ENCODE data around the gene TMEM184B.

Gene TMEM184B

DNA sequence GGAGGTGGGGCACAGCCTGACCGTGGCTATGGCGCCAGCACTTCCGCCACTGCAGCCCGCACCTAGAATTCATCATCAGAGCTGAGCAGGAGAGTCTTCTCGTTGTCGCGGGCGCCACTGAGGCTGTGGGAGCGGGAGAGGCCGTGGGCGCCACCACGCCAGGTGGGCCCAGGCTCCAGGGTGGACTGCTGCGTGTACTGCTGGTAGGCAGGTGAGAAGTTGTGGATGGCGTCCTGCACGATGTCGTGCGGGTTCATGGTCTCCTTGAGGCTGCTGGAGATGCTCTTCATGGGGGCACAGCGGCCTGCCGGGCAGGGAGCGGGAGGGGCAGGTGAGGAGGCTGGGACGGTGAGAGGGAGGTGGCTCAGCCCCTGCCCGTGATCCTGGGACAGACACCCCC, 51.4 kb downstream of the TMEM184B start:
- no peak for DNase-seq

- no peak for DNase-seq
Measured at GRCh38 chr22:38220653-38221386, 52.0 kb downstream of the TMEM184B start.

GRCh38 chr22:38220163-38220562, 52.6 kb downstream of the TMEM184B start:
- no peak for DNase-seq

DNA sequence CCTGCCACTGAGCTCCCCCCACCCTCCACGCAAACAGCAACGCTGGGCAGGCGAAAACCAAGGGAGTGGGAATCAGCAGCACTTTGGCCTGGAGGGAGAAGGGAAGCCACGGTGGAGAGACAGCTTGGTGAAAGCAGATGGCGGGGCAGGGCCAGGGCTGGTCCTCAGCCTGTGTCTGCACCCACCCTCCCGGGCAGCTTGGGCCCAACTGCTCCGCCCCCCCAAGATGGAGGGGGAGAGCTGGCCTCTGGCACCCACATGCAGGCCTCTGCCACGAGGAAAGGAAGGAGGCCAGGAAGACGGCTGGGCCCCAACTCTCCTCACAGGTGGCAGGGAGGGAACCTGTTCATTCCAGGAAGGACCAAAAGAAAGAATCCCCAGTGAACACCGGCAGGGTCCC, 53.2 kb downstream of the TMEM184B start:
- DNase-seq = no peak

- no peak for DNase-seq
Measured at GRCh38 chr22:38218661-38219622, 53.9 kb downstream of the TMEM184B start.

GRCh38 chr22:38215156-38216038, 57.4 kb downstream of the TMEM184B start:
- no peak for DNase-seq

DNA sequence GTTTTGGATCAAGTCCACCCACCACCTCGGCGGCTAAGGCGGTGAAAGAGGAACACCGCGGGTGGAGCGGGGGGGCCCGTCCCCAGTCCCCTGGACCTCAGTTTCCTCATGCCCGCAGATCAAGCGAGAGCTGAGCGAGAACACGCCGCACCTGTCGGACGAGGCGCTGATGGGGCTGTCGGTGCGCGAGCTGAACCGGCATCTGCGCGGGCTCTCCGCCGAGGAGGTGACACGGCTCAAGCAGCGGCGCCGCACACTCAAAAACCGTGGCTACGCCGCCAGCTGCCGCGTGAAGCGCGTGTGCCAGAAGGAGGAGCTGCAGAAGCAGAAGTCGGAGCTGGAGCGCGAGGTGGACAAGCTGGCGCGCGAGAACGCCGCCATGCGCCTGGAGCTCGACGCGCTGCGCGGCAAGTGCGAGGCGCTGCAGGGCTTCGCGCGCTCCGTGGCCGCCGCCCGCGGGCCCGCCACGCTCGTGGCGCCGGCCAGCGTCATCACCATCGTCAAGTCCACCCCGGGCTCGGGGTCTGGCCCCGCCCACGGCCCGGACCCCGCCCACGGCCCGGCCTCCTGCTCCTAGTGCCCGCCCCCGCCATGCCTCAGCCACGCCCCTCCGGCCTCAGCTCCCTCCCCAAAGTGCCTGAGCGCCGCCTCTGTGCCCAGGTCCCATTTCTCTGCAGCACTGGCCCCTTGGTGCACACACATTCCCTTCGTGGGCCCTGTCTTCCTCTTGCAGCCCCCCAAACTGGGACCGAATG, 58.3 kb downstream of the TMEM184B start:
- no peak for DNase-seq

- no peak for DNase-seq
Measured at GRCh38 chr22:38213990-38214301, 58.9 kb downstream of the TMEM184B start.

DNA sequence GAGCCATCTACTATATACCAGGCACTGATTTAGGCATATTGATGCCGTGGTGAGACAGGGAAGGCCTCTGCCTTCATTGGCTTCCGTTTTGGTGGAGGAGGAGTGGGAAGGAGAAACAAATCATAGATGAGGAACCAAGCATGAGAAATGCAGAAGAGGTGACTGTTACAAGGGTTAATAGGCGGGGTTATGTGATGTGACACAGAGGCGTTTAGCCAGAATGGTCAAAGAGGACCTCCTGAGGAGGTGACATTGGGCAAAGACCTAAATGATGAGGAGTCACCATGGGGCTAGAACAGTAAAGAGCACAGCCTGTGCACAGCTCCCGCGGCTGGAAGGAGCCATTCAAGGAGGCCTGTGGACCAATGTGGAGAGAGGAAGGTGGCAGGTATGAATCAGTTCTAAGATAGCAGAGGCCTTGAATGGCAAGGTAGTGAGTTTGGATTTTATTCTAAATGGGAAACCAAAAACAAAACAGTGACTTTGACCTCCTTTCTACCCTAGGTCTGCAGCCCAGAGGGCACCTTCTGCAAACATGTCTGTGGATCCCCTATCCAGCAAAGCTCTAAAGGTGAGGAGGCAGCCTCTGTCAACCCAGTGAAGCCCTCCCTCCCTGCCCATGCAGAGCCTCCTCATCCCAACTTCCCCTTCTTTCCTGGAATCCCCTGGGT, 59.4 kb downstream of the TMEM184B start:
- no peak for DNase-seq

DNA sequence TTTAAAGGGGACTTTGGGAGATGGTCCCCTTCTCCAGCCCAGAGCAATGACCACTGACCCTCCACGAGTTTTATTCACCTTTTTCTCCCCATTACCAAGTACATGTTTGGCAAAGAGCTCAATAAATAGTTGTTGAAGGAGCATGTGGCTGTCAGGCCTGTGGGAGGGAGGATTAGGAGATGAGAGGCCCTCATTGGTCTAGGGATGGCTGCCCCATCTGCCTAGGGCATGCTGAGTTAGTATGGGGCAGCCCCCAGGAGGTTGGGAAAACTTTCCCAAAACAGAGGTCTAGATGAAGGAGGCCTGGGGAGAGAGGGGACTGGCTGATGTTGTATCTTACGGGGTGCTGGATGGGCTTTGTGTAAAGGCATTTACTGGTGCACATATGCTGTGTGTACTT, 60.4 kb downstream of the TMEM184B start:
- DNase-seq = no peak

DNA sequence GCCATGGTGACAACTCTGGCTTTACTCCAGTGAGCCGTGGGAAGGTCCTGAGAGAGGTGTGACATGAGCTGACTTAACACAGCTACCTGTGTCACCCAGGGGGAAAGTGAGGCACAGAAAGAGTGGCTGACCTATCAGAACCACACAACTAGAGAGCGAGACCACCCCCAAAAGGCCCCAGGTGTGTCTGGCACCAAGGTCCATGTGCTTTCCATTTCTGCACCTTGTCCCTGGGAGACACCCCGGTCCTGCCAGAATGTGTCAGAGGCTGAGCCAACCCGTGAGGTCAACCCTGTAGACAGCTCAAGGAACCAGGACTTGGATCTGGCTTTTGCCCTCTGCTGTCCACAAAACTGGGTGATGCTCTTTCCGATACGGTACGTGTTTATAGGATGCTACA, 61.3 kb downstream of the TMEM184B start:
- DNase-seq = no peak

- no peak for DNase-seq
Measured at GRCh38 chr22:38208551-38208968, 64.2 kb downstream of the TMEM184B start.

- no peak for DNase-seq
Measured at GRCh38 chr22:38207898-38208432, 64.8 kb downstream of the TMEM184B start.

GRCh38 chr22:38205261-38206128, 67.3 kb downstream of the TMEM184B start:
- no peak for DNase-seq

- no peak for DNase-seq
Measured at GRCh38 chr22:38204784-38205183, 68.0 kb downstream of the TMEM184B start.

- no peak for DNase-seq
Measured at GRCh38 chr22:38203855-38204514, 68.8 kb downstream of the TMEM184B start.

DNA sequence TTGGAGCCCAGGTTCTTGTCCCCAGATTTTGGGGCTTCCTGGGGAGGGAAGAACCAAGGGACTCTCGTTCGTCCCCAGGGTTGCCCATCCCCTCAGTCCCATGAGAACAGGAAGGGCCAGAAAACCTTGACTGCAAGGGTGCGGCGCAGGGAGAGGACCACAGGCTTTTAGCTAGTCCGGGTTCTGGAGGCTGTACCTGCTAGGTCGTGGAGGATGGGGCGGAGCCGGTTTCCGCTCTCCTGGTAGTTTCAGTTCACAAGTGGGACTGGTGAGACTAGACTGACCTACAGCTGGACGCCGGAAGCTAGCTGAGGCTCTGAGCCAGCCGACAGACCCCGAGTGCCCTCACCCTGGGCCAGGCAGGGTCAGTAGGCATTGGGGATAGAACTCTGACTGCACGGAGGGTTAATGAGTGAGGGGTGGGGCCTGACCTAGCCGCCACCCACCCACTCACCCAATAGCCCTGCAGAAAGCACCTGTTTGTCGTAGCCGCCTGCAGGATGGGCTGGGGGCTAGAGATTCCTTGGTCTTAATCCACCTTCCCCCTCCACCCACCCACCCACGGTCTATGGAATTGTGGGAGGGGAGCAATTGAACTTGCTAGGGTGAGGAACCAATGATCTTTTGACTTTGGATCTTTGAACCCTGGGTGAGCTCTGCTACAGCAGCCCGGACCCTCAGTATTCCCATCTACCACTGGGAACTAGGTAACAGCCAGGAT, 69.6 kb downstream of the TMEM184B start:
- DNase-seq = no peak

GRCh38 chr22:38202437-38203089, 70.2 kb downstream of the TMEM184B start:
- DNase-seq = no peak

Data from SIG-M5 (cell line).